Embryonic facial prominence (tissue), 1 donor: ENCODE results near the gene PAAF1.
"Not testable (repeated sequence)": the region's sequence is repeated elsewhere in the genome, so short reads cannot be mapped to it uniquely, and the experiment has no call there.

Source experiments
- DNase-seq: peaks from one replicate; pipeline ENCODE4 v3.0.0-alpha.2; 2016; ENCODE audit errors: extremely low spot score

The PAAF1 gene

DNA sequence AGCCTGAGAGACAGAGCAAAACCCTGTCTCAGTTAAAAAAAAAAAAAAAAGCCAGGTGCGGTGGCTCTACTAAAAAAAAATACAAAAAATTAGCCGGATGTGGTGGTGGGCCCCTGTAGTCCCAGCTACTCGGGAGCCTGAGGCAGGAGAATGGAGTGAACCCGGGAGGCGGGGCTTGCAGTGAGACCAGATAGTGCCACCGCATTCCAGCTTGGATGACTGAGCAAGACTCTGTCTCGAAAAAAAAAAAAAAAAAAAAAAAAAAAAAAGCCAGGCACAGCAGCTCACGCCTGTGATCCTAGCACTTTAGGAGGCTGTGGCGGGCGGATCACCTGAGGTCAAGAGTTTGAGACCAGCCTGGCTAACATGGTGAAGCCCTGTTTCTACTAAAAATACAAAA, 3.6 kb downstream of the PAAF1 start:
- DNase-seq = not testable (repeated sequence)

DNA sequence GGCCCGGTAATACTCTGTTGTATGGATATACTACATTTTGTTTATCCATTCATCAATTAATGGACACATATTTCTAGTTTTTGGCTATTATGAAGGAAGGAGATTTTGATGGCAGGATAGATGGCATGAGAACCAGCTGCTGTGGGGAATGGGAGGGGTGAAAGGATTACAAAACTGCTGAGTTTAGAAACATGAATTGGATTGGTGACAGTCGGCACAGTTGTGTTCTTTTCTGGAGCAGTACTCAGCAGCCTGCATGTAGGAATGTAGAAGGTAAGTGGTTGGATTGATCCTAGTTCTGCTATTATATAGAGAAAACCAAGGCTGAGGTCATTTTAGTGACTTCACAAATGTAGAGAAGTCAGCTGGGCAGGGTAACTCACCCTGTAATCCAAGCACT, 7.1 kb downstream of the PAAF1 start:
- no peak for DNase-seq

DNA sequence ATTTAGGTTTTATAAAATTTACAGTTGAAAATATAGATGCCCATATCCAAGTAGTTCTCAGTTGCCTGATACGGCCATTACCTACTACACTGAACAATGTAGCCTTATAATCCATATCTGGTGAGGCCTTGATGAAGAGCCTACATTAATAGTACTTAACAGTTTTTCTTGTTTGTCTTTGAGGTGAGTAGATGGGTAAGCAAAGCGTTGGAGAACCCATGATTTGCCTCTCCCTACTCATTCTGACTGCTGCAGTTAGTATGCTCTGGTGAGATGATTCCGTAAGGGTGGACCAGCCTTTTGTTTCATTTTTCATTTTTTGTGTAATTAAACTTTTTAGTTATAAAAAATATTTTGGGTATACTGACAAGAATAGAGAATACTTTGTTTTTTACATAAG, 11.4 kb downstream of the PAAF1 start:
- DNase-seq = no peak

DNA sequence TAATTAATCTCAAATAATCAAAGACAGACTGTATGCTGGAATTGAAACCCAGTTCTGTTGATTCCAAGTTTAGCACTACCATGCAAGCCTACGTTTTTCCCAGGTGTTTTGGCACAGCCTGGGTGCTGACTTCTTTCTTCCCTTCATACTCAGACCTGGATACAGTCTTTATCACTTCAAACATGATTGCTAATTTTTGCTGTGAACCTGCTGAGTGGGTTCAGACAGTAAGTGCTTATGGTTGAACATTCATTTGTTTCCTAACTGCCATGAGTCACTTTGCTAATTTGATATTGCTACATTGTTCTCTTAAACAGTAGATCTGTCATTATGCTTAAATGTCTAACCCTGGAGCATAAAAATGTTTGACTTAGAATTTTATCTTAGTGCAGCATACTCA, 12.2 kb downstream of the PAAF1 start:
- no peak for DNase-seq

DNA sequence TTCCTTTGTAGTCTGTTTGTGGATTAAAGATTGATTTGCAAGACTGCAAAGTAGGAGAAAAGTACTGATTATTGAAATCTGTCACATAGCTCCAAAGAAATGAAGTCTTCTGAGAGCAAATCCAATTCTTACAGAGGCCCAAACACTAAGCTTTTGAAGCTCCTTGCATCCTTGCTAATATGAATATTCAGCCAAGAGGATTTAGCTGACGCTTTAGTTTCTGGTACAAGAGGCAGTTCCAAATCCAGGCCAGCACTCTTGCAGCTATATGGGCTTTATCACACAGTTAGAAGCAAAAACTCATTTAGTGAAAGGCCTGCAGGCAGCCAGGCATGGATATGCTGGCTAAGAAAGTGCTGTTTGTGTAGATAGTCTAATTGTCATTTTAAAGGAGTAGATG, 12.7 kb downstream of the PAAF1 start:
- DNase-seq = no peak

DNA sequence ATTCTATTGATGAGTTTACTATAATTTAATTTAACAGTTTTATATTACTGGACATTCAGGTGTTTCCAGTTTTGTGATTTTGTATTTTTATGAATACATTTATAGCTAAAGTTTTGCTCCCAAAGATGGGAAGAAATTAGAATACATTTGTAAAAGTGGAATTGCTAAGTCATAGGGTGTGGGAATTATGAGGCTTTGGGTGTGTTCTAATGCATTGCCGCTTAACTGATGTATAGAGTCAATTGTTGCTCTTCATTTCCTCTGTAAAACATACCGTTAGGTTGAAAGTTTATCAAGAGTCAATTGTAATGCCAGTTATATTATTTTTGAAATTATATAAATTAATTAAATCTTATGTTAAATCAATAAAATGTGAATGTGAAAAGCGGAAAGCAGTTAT, 16.2 kb downstream of the PAAF1 start:
- no peak for DNase-seq

DNA sequence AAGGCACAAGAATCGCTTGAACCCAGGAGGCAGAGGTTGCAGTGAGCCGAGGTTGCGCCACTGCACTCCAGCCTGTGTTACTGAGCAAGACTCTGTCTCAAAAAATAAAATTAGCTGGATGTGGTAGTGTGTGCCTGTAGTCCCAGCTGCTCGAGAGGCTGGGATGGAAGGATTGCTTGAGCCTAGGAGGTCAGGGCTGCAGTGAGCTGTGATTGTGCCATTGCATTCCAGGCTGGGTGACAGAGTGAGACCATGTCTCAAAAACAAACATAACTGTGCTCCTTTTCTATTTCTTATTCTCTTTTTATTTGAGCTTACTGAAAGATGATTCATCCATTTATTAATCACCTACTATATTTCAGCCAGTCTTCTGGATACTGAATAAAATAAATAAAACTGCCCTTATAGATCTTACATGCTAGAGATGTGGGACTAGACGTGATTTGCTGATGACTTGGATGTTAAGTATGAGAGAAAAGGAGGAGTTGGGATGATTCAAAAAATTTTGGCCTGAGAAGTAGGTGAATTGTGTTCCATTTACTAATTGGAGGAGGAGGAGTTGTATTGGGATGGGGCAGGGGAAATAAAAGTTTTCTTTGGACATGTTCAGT, 18.0 kb downstream of the PAAF1 start:
- DNase-seq = no peak

DNA sequence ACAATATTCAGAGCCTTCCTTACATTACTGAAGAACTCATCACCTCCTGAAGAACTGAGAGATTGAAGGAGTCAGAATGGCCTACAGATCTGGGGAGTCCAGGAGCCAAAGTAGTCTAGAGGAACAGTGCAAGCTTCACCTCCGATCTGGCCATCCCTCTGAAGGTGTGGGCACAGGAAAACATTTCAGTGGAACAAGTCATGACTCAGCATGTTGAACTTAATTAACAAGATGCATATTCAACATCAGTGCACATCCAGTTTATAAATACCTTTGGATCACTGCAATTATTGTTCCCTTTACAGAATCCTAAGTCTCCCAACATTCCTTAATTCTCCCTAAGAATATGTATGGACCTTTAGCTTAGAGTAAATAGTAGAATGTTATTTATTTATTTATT, 25.5 kb downstream of the PAAF1 start:
- DNase-seq = no peak

DNA sequence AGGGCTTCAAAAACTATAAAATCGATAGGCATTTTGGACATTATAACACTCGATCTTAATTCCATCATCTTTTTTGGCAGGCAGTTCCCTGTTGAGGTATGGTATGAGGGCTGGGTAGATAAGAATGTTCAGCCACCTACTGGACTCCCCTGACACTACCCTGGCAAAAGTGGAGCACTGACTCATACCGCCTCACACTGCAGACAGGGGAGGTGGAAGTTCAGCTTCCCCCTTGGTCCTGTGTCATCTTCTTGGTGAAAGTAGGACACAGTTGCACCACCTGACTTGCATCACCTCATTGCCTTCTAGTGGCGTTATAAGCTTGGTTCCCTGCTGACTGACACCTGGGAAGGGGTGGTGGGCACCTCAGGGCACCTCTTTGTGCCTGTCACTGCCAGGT, 30.4 kb downstream of the PAAF1 start:
- no peak for DNase-seq

DNA sequence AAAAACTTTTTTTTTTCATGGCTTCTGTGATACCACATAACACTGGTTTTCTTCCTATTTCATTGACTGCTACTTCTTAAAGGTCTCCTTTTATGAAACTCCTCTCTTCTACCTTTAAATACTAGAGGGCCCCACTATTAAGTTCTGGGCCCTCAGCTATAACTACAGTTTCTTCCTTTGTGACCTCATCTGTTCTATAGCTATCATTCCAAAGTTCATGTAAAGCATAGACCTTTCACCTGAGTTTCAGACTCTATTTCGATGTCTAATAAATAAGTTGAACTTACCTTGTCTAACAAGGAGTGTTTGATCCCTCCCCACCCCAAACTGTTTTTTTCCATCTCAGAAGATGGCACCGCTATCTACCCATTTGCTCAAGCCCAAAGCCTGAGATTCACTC, 35.2 kb downstream of the PAAF1 start:
- DNase-seq = no peak

DNA sequence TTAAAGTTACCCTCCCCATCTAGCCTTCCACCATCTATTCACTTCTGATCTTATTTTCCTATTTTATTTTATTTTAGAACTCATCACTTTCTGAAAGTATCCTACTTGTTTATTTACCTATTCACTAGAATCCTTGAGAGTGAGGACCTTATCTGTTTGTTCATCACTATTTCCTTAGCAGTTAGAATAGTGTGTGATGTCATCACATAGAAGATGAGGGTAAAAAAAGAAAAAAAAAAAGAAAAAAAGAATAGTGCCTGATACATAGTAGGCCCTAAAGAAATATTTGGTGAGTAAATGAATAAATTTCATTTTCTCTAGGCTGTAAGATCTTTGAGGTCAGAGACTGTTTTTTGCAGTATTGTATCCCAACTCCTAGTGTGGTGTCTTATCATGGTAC, 36.7 kb downstream of the PAAF1 start:
- no peak for DNase-seq

DNA sequence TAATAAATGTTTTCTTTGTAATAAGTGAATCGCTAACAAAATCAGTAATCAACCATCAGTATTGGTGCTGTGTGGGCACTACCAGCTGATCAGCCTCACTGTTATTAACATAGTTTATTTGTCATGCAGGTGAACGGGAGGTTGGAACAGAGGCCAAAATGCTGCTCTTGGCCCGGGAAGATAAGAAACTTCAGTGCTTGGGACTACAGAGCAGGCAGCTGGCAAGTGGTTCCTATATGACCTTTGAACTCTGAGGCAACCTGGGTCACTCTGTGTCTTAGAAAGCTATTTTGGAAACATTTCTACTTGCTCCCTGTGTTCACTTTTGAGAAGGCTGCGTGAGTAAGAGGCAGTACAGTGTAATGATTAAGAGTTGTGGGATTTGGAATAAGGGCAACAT, 37.5 kb downstream of the PAAF1 start:
- no peak for DNase-seq

DNA sequence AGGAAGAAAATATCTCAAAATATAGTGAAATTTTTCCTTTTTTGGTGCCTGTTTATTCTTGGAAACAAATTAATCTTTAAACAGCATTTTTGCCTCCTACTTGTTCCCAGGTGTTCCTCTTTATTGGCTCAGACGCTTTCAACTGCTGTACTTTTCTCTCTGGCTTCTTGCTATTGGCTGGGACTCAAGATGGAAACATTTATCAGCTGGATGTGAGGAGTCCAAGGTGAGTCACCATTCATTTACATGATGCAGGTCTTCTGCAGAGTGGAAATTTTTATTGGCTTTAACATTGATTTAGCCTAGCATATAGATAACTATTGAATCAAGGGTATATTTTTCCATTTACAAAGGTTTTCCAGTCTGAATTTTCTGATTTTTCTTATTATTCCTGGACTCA, 39.6 kb downstream of the PAAF1 start:
- no peak for DNase-seq

DNA sequence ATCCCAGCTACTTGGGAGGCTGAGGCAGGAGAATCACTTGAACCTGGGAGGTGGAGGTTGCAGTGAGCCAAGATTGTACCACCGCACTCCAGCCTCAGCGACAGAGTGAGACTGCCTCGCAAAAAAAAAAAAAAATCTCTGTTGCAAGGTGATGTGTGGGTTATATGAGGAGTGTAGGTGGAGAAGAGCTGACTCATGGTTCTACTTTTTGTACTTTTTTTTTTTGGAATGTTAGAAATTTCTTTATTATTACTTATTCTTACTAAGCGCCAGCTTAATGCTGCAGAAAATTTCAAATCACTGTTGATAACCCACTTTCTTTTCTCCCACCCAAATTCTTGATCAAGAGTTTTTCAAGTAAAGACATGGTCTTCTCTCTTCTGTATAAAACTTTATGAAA, 44.4 kb downstream of the PAAF1 start:
- DNase-seq = no peak

DNA sequence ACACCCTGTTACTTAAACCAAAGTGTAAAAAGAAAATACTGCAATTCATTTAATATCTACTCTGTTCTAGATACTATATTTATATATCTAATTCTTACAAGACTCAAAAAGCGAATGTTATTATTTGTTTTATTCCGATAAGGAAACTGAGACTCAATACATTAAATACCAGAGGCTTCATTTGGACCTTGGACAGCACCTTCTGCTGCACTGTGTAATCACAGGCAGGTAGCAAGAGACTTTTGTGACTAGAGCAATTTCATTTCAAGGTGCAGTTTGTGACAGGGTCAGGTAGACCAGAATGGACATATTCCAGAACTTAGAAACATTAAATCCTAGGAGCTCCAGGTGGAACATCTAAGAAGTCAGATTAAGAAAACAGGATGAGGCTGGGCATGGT, 52.6 kb downstream of the PAAF1 start:
- no peak for DNase-seq

DNA sequence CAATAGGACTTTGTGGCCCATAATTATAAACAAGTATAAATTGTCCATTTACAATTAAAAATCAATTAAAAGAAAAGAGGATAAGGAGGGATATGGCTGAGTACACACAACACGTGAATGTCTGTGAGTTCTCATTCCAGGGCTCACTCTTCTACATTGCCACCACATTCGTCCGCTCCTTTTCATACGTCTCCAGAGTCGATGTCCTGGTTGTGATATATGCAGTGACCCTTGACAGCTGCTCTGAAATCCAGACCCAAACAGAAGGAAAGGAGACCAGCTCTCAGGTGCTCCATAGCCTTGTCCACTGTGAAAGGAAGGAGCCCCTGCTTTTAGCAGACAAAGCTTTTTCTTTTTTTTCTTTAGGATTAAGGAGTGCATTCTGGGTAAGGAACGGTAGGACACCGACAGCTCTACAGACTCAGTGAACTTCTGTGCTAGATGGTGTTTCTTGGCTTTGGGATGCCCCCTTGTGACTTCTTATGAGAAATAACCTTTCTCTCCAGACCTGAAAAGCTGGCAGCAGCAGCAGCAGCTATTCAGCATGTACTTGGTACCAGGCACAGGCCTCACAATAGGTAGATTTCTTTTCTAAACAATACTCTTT, 54.3 kb downstream of the PAAF1 start:
- no peak for DNase-seq

DNA sequence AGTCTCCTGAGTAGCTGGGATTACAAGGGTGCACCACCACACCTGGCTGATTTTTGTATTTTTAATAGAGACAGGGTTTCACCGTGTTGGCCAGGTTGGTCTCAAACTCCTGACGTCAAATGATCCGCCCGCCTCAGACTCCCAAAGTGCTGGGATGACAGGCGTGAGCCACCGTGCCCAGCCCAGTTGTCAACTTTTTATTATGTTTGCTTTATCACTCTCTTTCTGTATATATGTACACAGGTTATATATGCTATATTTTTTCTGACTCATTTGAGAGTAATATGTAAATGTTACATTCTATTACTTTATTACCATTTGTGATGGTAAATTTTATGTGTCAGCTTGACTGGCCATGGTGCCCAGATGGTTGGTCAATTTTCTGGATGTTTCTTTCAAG, 55.2 kb downstream of the PAAF1 start:
- no peak for DNase-seq

DNA sequence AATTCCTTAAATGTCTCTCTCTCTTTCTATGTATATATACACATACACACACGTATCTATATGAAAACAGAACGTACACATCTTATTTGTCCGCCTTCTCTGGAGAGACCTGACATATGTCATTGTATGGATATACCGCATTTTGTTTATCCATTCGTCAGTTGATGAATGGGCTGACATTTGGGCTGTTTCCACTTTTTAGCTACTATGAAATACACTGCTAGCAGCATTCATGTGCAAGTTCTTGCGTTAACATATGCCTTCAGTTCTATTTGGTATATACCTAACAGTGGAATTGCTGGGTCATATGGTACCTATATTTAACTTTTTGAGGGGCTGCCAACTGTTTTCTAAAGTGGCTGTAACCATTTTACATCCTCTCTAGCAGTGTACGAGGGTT, 56.0 kb downstream of the PAAF1 start:
- DNase-seq = no peak

DNA sequence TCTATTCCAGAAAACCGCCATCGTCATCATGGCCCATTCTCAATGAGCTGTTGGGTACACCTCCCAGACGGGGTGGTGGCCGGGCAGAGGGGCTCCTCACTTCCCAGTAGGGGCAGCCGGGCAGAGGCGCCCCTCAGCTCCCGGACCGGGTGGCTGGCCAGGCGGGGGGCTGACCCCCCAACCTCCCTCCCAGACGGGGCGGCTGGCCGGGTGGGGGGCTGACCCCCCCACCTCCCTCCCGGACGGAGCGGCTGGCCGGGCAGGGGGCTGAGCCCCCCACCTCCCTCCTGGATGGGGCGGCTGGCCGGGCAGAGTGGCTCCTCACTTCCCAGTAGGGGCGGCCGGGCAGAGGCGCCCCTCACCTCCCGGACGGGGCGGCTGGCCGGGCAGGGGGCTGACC, 59.2 kb downstream of the PAAF1 start:
- DNase-seq = not testable (repeated sequence)

DNA sequence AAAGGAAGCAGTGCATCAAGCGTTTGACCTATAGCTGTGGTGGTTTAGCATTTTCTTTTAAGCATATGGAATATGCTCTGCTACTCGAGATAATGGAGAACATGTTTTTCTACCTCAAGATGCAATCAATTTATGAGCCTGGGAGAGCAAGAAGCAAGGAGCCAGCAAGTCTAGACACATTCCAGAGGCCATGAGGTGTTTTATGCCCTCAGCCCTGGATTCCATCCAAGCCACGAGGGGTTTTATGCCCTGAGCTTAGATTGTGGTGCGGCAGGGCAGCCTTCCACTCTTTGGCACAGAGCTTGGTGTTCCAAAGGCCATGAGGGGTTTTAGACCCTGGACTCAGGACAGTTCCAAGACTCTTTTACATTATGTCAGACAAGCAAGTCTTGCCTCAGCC, 62.3 kb downstream of the PAAF1 start:
- DNase-seq = no peak

DNA sequence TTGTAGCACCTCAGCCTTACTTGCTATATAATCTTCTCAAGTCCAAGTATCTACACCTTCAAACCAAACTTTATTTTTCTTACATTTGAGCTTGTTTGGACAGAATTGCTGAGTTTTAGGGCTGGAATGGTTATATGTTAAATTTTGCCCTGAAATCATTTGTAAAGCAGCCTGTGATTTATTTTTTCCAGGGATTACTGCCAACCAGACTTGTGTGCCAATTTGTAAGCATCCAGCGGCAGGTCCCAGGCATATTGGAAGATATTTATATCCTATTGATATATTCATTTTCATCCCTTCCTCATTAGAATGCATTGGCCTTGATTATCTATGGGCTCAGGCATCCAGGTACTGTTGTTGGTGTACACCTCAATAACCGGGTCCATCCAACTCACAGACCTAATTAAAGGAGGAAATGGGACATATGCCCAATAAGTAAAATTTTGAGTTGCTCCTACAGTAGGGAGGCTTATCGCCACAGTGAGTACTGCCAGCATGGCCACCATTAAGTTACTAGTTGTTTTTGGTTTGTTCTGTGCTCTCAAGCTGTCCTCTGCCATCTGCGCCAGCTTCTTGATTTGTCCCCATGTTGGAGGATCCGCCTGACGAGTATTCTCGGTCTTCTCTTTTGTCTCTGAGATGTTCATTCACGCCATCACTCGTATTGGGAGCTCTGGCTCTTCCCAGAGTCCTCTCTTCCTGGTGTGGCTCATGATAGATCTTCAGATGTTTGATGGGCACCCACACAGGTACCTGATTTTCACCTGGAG, 64.2 kb downstream of the PAAF1 start:
- DNase-seq = no peak

DNA sequence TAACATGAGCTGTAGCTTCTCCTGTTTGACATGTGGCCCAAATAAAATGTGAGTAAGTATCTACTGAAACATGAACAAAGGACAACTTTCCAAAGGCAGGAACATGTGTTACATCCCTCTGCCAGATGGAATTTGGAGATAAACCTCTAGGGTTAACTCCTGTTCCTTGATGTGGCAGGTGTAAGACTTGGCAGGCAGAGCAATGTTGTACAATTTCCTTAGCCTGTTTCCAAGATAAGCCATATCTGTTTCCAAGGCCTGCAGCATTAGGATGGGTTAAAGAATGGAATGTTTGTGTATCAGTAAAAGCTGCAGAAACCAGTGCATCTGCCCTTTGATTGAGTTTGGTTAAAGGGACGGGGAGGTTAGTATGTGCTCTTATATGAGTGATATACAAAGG, 65.2 kb downstream of the PAAF1 start:
- no peak for DNase-seq

DNA sequence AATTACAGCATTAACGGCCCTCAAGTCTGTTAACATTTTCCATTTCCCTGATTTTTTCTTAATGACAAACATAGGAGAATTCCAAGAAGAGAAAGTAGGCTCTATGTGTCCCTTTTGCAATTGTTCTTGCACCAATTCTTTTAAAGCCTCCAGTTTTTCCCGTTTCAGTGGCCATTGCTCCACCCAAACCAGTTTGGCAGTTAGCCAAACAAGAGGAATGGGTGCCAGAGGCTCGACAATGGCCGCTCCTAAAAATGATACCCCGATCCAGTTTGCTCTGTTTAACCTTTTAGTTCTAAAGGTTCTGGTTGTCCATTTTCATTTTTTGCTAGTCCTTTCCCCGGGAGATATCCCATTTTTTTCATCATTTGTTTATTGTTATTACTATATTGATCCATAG, 67.3 kb downstream of the PAAF1 start:
- no peak for DNase-seq

DNA sequence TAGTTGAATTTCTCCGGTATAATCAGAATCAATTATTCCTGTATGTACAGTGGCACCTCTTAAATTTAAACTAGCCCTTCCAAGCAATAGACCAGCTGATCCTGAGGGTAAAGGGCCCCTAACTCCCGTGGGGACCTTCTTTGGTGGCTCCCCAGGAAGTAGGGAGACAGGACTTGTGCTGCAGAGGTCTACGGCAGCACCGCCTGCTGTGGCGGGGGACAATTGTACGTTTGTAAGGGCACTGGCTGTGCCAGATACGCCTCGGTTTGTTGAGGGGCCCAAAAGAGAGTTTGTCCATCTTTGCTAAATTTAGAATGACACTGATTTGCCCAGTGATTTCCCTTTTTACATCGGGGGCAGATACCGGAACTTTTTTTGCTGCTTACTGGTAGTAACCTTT, 68.1 kb downstream of the PAAF1 start:
- DNase-seq = no peak
